Tibial nerve (tissue), 4 donors: ENCODE results near the gene HMGN2. TPM values are rescaled to one million over a fixed set of nuclear protein-coding genes. Genes with fewer than 3 reads are reported as not detected.

Source experiments
- DNase-seq, 2 donors: peaks; one replicate each; pipeline ENCODE4 v3.0.0-alpha.2; 2019; ENCODE audit warnings: low spot score in 2 of 2
- H3K27ac ChIP-seq, 4 donors: fragments of 200-600 bp; sonication (generic) in 3 of 4; one replicate each; pipeline ENCODE4 v1.5.1; 2017 to 2019; ENCODE audit warnings: mild to moderate bottlenecking in 1 of 4
- H3K27me3 ChIP-seq, 2 donors: fragments of 200-600 bp; sonication (generic) in 1 of 2; one replicate each; pipeline versions ENCODE4 v1.5.1 to v1.6.0; 2017 to 2019
- H3K36me3 ChIP-seq, 3 donors: fragments of 200-600 bp; sonication (generic); one replicate each; pipeline ENCODE4 v1.5.1; 2018 to 2019
- H3K4me1 ChIP-seq, 4 donors: fragments of 200-600 bp; sonication (generic) in 3 of 4; one replicate each; pipeline ENCODE4 v1.5.1; 2017 to 2019
- H3K4me3 ChIP-seq, 4 donors: fragments of 200-600 bp; sonication (generic) in 3 of 4; one replicate each; pipeline ENCODE4 v1.5.1; 2017 to 2019; ENCODE audit warnings: mild to moderate bottlenecking in 1 of 4, moderate library complexity in 1 of 4
- H3K9me3 ChIP-seq, 4 donors: fragments of 200-600 bp; sonication (generic) in 3 of 4; one replicate each; pipeline ENCODE4 v1.5.1; 2017 to 2019
- CTCF ChIP-seq, 5 experiments: fragments of 200-600 bp in 3 of 5; fragments of 450-650 bp in 2 of 5; sonication (generic) in 3 of 5; IDR thresholded peaks; one replicate each; pipeline ENCODE4 v1.5.1; 2016 to 2019; ENCODE audit warnings: antibody characterized with exemption in 5 of 5, mild to moderate bottlenecking in 3 of 5, moderate library complexity in 2 of 5
- EP300 ChIP-seq, 2 donors: sonication (generic); formaldehyde crosslinking; IDR thresholded peaks; one replicate each; pipeline ENCODE4 v1.6.1; 2017; ENCODE audit warnings: antibody characterized with exemption in 2 of 2, mild to moderate bottlenecking in 1 of 2
- POLR2A ChIP-seq, 2 donors: fragments of 450-650 bp; IDR thresholded peaks; one replicate each; pipeline ENCODE4 v1.6.1; 2017; ENCODE audit warnings: antibody characterized with exemption in 2 of 2, mild to moderate bottlenecking in 2 of 2, moderate library complexity in 2 of 2
- WGBS, 2 donors: methylation state at CpG; one replicate each; pipeline ENCODE4 v1.1.5; 2018; 5-methylcytosine and 5-hydroxymethylcytosine counted together
- total RNA-seq, 4 donors: library from RNA; depleted of rRNA; stranded (reverse); fragments of >200 nt; gene quantifications; one replicate each; pipeline ENCODE4 v1.1.0, GENCODE V29; 2016

The HMGN2 gene
- total RNA-seq, 4 donors from 2014 or later, result 165 to 237 (median 207) TPM

DNA sequence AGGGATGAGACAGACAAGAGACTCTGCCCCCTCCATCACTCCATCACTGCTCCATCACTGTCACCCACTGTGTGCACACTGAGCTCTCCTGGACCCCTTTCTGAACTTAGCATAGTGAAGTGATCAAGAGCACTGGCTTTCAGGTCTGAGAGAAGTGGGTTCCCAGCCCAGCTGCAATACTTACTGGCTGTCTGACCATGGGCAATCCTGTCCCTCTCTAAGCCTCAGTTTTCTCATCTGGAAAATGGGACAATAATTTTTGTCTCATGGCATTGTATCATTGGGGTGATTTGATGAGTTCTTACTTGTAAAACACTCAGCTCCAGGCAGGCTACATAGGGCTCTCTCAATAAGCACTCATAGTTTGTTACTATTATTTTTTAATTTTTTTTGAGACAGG lies 49.8 kb downstream of the HMGN2 start:
- Histone ChIP-seq H3K4me3 (no peak overlapping the region), H3K36me3 (no peaks in the 10 kb centered on the region), H3K27me3 (peaks cover 0 to 9% of the 10 kb centered on the region in 2 donors), H3K27ac (no peak overlapping the region), H3K4me1 (no peaks in the 10 kb centered on the region), H3K9me3 (no peaks in the 10 kb centered on the region)
- DNase-seq, result no peak
- TF ChIP-seq EP300 (IDR thresholded peaks at IDR 0.05), result no peak
- TF ChIP-seq POLR2A (IDR thresholded peaks at IDR 0.05), result no peak
- no peak for TF ChIP-seq CTCF (IDR thresholded peaks at IDR 0.05)

GRCh38 chr1:26524181-26524580 lies 51.9 kb downstream of the HMGN2 start:
- Histone ChIP-seq H3K36me3 (no peaks in the 10 kb centered on the region), H3K9me3 (no peaks in the 10 kb centered on the region), H3K4me1 (peaks cover 0 to 1% (median 0%) of the 10 kb centered on the region in 4 donors), H3K27me3 (peaks cover 0 to 9% of the 10 kb centered on the region in 2 donors), H3K27ac (no peak overlapping the region), H3K4me3 (no peak overlapping the region)
- TF ChIP-seq EP300 (IDR thresholded peaks at IDR 0.05) (no peak), POLR2A (IDR thresholded peaks at IDR 0.05) (no peak), CTCF (IDR thresholded peaks at IDR 0.05) (no peak)
- WGBS, 2 donors, result 69 to 73% methylated on average over 4 of the region's 4 CpGs
- no peak for DNase-seq

Other genes with a start within 250 kb of the HMGN2 start
- 10 to 100 TPM; 14.9 to 23.7 (median 20.0) TPM for gene CEP85, start 238.2 kb upstream of the HMGN2 start, total RNA-seq
- gene SH3BGRL3, start 192.4 kb upstream of the HMGN2 start, total RNA-seq, result 10 to 100 TPM; 49.6 to 97.2 (median 56.0) TPM
- gene UBXN11, start 165.8 kb upstream of the HMGN2 start, total RNA-seq, result 10 to 100 TPM; 13.8 to 48.3 (median 19.7) TPM
- gene CD52, start 154.5 kb upstream of the HMGN2 start, total RNA-seq, result 1 to 10 TPM in 1 of 4 donors, not detected in 3; 4.8 TPM
- gene CRYBG2, start 118.3 kb upstream of the HMGN2 start, total RNA-seq, result under 1 TPM in 1 of 4 donors, not detected in 3; under 0.01 TPM
- not detected for gene ZNF683, start 99.7 kb upstream of the HMGN2 start, total RNA-seq
- not detected for gene LIN28A, start 61.6 kb upstream of the HMGN2 start, total RNA-seq
- 10 to 100 TPM; 24.7 to 45.4 (median 32.8) TPM for gene DHDDS, start 40.1 kb upstream of the HMGN2 start, total RNA-seq
- gene RPS6KA1, start 57.3 kb downstream of the HMGN2 start, total RNA-seq, result 10 to 100 TPM; 10.7 to 37.2 (median 13.5) TPM
- 10 to 100 TPM; 49.6 to 90.0 (median 54.3) TPM for gene ARID1A, start 223.6 kb downstream of the HMGN2 start, total RNA-seq